H1 (cell line): Measurements from ENCODE around the gene ZNF512B. TPM values are rescaled to one million over a fixed set of nuclear protein-coding genes. Genes with fewer than 3 reads are reported as not detected.

Experiments
- CTCF ChIA-PET: fragments of 300-600 bp; sonication (Branson Sonifier 250); formaldehyde crosslinking; loops from one replicate; lab custom pipeline; 2021; ENCODE audit not compliant: partially characterized antibody; lab: Charles Lee
- POLR2A ChIA-PET: fragments of 300-600 bp; sonication (Branson Sonifier 250); formaldehyde crosslinking; loops from one replicate; lab custom pipeline; 2021; ENCODE audit warnings: inconsistent platforms; ENCODE audit not compliant: partially characterized antibody; lab: Charles Lee
- DNase-seq, 2 experiments: peaks; one replicate each; pipeline versions ENCODE4 v3.0.0 to v3.0.0-alpha.2; 2010 to 2022; ENCODE audit warnings: low spot score in 2 of 2, low read depth in 1 of 2, mixed read lengths in 1 of 2
- FAIRE-seq: peaks from 2 replicates; lab custom pipeline; 2011; peaks lifted over from hg19 to GRCh38; lab: Jason Lieb, UNC
- H2AFZ ChIP-seq: 2 replicates; pipeline ENCODE4 v1.8.1; 2012; ENCODE audit warnings: low read length, inconsistent platforms
- H2AK5ac ChIP-seq: 2 replicates; pipeline ENCODE4 v1.6.1; 2013; ENCODE audit warnings: low read depth, low read length
- H2BK120ac ChIP-seq: replicated peaks from 2 replicates; pipeline ENCODE3; 2013; ENCODE audit warnings: low read depth, low read length, inconsistent platforms
- H2BK12ac ChIP-seq: 2 replicates; pipeline ENCODE4 v1.6.1; 2013; ENCODE audit warnings: low read depth, low read length
- H2BK15ac ChIP-seq: 2 replicates; pipeline ENCODE4 v1.6.1; 2013; ENCODE audit warnings: low read length
- H2BK20ac ChIP-seq: 2 replicates; pipeline ENCODE4 v1.6.1; 2013; ENCODE audit warnings: low read length
- H2BK5ac ChIP-seq: 2 replicates; pipeline ENCODE4 v1.6.1; 2013; ENCODE audit warnings: low read depth, low read length
- H3K14ac ChIP-seq: 2 replicates; pipeline ENCODE4 v1.6.1; 2013; ENCODE audit warnings: inconsistent platforms; ENCODE audit not compliant: insufficient read length
- H3K18ac ChIP-seq: 2 replicates; pipeline ENCODE4 v1.6.1; 2013; ENCODE audit warnings: low read length; ENCODE audit errors: extremely low read depth
- H3K23ac ChIP-seq: 2 replicates; pipeline ENCODE4 v1.6.1; 2013; ENCODE audit warnings: inconsistent platforms; ENCODE audit not compliant: insufficient read length
- H3K23me2 ChIP-seq: 2 replicates; pipeline ENCODE4 v1.6.1; 2013; ENCODE audit warnings: low read depth, low read length
- H3K27ac ChIP-seq: 2 replicates; pipeline ENCODE4 v1.6.1; 2011; ENCODE audit warnings: low read depth, low read length, inconsistent platforms
- H3K27me3 ChIP-seq, 4 experiments: replicated peaks in 1 of 4; 1 replicate in 1 of 4; 2 replicates in 3 of 4; pipeline versions ENCODE4 v1.6.1 to v1.8.1; 2011 to 2013; ENCODE audit warnings: low read length in 3 of 4, mild to moderate bottlenecking in 3 of 4, inconsistent platforms in 2 of 4, mixed read lengths in 2 of 4, moderate library complexity in 1 of 4; ENCODE audit not compliant: control insufficient read depth in 3 of 4, insufficient read depth in 3 of 4; ENCODE audit errors: extremely low read depth in 1 of 4
- H3K36me3 ChIP-seq, 4 experiments: 2 replicates each; pipeline versions ENCODE4 v1.6.1 to v1.8.1; 2011 to 2013; ENCODE audit warnings: mild to moderate bottlenecking in 4 of 4, low read length in 3 of 4, moderate library complexity in 2 of 4, control low read depth in 1 of 4, inconsistent platforms in 1 of 4; ENCODE audit not compliant: insufficient read depth in 4 of 4, control insufficient read depth in 2 of 4
- H3K4ac ChIP-seq: replicated peaks from 2 replicates; pipeline ENCODE3; 2013; ENCODE audit warnings: low read length, low read depth, mixed read lengths, inconsistent platforms; ENCODE audit not compliant: insufficient read length
- H3K4me1 ChIP-seq, 4 experiments: replicated peaks in 1 of 4; 1 replicate in 1 of 4; 2 replicates in 3 of 4; pipeline versions ENCODE4 v1.6.1 to v1.8.1; 2011 to 2013; ENCODE audit warnings: low read length in 3 of 4, inconsistent platforms in 2 of 4, mixed read lengths in 1 of 4; ENCODE audit not compliant: insufficient read depth in 4 of 4, control insufficient read depth in 3 of 4
- H3K4me2 ChIP-seq, 2 experiments: 2 replicates each; pipeline versions ENCODE4 v1.6.1 to v1.8.1; 2011 to 2013; ENCODE audit warnings: low read depth in 2 of 2, low read length in 2 of 2, control low read depth in 1 of 2, inconsistent platforms in 1 of 2, mild to moderate bottlenecking in 1 of 2; ENCODE audit not compliant: insufficient read depth in 1 of 2
- H3K4me3 ChIP-seq, 4 experiments: fragments of 200-600, 300-600 bp in 1 of 4; sonication (generic), shearing (Covaris generic), sonication (Bioruptor Twin) in 1 of 4; 2 replicates each; pipeline versions ENCODE4 v1.5.1 to v1.8.1; 2011 to 2016; ENCODE audit warnings: low read length in 4 of 4, low read depth in 3 of 4, control low read depth in 2 of 4, inconsistent platforms in 2 of 4, mild to moderate bottlenecking in 2 of 4, mixed read lengths in 1 of 4, moderate library complexity in 1 of 4; ENCODE audit not compliant: insufficient read depth in 2 of 4; ENCODE audit errors: extremely low read depth in 1 of 4
- H3K56ac ChIP-seq: replicated peaks from 2 replicates; pipeline ENCODE3; 2013; ENCODE audit warnings: low read depth, mild to moderate bottlenecking, mixed read lengths, low read length, inconsistent platforms; ENCODE audit not compliant: insufficient read length
- H3K79me1 ChIP-seq: 2 replicates; pipeline ENCODE4 v1.6.1; 2013; ENCODE audit warnings: low read depth, low read length, control low read depth
- H3K79me2 ChIP-seq, 2 experiments: 2 replicates each; pipeline versions ENCODE4 v1.6.1 to v1.8.1; 2012 to 2013; ENCODE audit warnings: low read length in 2 of 2, mild to moderate bottlenecking in 2 of 2, inconsistent platforms in 1 of 2; ENCODE audit not compliant: insufficient read depth in 2 of 2, control insufficient read depth in 1 of 2
- H3K9ac ChIP-seq, 4 experiments: replicated peaks in 1 of 4; 1 replicate in 1 of 4; 2 replicates in 3 of 4; pipeline versions ENCODE4 v1.6.1 to v1.8.1; 2011 to 2013; ENCODE audit warnings: low read depth in 3 of 4, low read length in 3 of 4, control low read depth in 2 of 4, mild to moderate bottlenecking in 2 of 4, moderate library complexity in 2 of 4, inconsistent platforms in 1 of 4; ENCODE audit errors: extremely low read depth in 1 of 4
- H3K9me3 ChIP-seq, 2 experiments: 2 replicates each; pipeline versions ENCODE4 v1.6.1 to v1.8.1; 2012 to 2013; ENCODE audit warnings: mild to moderate bottlenecking in 2 of 2, moderate library complexity in 2 of 2, control low read depth in 1 of 2, inconsistent platforms in 1 of 2, low read depth in 1 of 2, low read length in 1 of 2, mixed read lengths in 1 of 2; ENCODE audit not compliant: insufficient read depth in 2 of 2
- H4K20me1 ChIP-seq, 2 experiments: replicated peaks in 1 of 2; 2 replicates each; pipeline versions ENCODE3 to v1.8.1; 2011 to 2013; ENCODE audit warnings: inconsistent platforms in 2 of 2, low read length in 2 of 2, mild to moderate bottlenecking in 1 of 2; ENCODE audit not compliant: insufficient read depth in 2 of 2, control insufficient read depth in 1 of 2
- H4K5ac ChIP-seq: 2 replicates; pipeline ENCODE4 v1.6.1; 2013; ENCODE audit warnings: low read length, low read depth, mixed read lengths, inconsistent platforms; ENCODE audit not compliant: insufficient read length
- H4K8ac ChIP-seq: 2 replicates; pipeline ENCODE4 v1.8.0; 2013; ENCODE audit warnings: mild to moderate bottlenecking, moderate library complexity, low read length, inconsistent platforms; ENCODE audit not compliant: insufficient read depth; ENCODE audit errors: extremely low read depth
- H4K91ac ChIP-seq: replicated peaks from 2 replicates; pipeline ENCODE3; 2013; ENCODE audit warnings: low read length, mixed read lengths, inconsistent platforms; ENCODE audit not compliant: insufficient read length
- ATF3 ChIP-seq: IDR thresholded peaks from 2 replicates; pipeline ENCODE4 v1.6.1; 2011; ENCODE audit warnings: low read depth, mild to moderate bottlenecking, low read length; ENCODE audit not compliant: insufficient read depth
- CBX8 ChIP-seq: fragments of 300-800, 300-1000 bp; sonication (generic); IDR thresholded peaks from 2 replicates; pipeline ENCODE4 v1.7.1; 2016; ENCODE audit warnings: low read depth, low read length, borderline replicate concordance
- EZH2 ChIP-seq: fragments of 200-600 bp; sonication (generic); IDR thresholded peaks from 2 replicates; pipeline ENCODE4 v1.7.1; 2012; ENCODE audit warnings: low read depth, mild to moderate bottlenecking, moderate library complexity, low read length, inconsistent platforms; ENCODE audit not compliant: severe bottlenecking
- FOSL1 ChIP-seq: IDR thresholded peaks from 2 replicates; pipeline ENCODE4 v1.6.1; 2011; ENCODE audit warnings: mild to moderate bottlenecking, low read depth, low read length, moderate library complexity; ENCODE audit not compliant: insufficient read depth
- JUN ChIP-seq: IDR thresholded peaks from 2 replicates; pipeline ENCODE4 v1.6.1; 2011; ENCODE audit warnings: low read depth, mild to moderate bottlenecking, improper control_type of control experiment, low read length
- KDM5A ChIP-seq: fragments of 200-600 bp; IDR thresholded peaks from 2 replicates; pipeline ENCODE4 v1.7.1; 2012; ENCODE audit warnings: mild to moderate bottlenecking, low read length, inconsistent platforms, mixed read lengths
- MAX ChIP-seq: IDR thresholded peaks from 2 replicates; pipeline ENCODE4 v1.6.1; 2012; ENCODE audit warnings: inconsistent platforms
- POLR2AphosphoS5 ChIP-seq: IDR thresholded peaks from 2 replicates; pipeline ENCODE4 v1.6.1; 2011; ENCODE audit warnings: low read depth, low read length
- RNF2 ChIP-seq: fragments of 200-900, 300-1000 bp; sonication (generic); IDR thresholded peaks from 2 replicates; pipeline ENCODE4 v1.7.1; 2016; ENCODE audit warnings: borderline replicate concordance, low read depth, mild to moderate bottlenecking, antibody characterized with exemption, low read length; ENCODE audit not compliant: poor library complexity, severe bottlenecking; ENCODE audit errors: missing control alignments
- TAF7 ChIP-seq: optimal IDR thresholded peaks from 2 replicates; pipeline ENCODE3; 2011; ENCODE audit warnings: low read depth, mild to moderate bottlenecking, inconsistent platforms, low read length, moderate library complexity, borderline replicate concordance
- TBP ChIP-seq: IDR thresholded peaks from 2 replicates; pipeline ENCODE4 v1.6.1; 2011; ENCODE audit warnings: low read depth, low read length, improper control_type of control experiment
- WGBS, 2 experiments: shearing (Covaris generic) in 1 of 2; methylation state at CpG; one replicate each; pipeline versions ENCODE4 v1.1.6 to v1.1.7; 2013 to 2015; ENCODE audit warnings: low lambda C conversion rate in 2 of 2, mixed read lengths in 2 of 2, inconsistent platforms in 1 of 2, low coverage in 1 of 2, missing lambda C conversion rate in 1 of 2; ENCODE audit not compliant: insufficient replicate concordance in 2 of 2, insufficient coverage in 1 of 2, insufficient read length in 1 of 2; ENCODE audit errors: extremely low coverage in 1 of 2, missing lambda C conversion rate in 1 of 2; 5-methylcytosine and 5-hydroxymethylcytosine counted together
- polyA plus RNA-seq, 7 experiments: library from polyadenylated mRNA; depleted of rRNA in 3 of 7; stranded (reverse) in 5 of 7; unstranded in 2 of 7; fragments of >200 nt in 5 of 7; fragments of 200-250 nt in 2 of 7; gene quantifications; 1 replicate in 5 of 7; 2 replicates in 1 of 7; 4 replicates in 1 of 7; pipeline versions ENCODE4 v1.2.1 to v1.2.3, GENCODE V29; 2011 to 2013; ENCODE audit warnings: missing spikeins in 2 of 7, mixed read lengths in 2 of 7
- total RNA-seq: library from RNA; stranded (reverse); fragmentation: NEBNext Ultra II Directional; extraction: Animal tissue kit (Norgen Biotek cat#: 25700); gene quantifications from 2 replicates; pipeline ENCODE4 v1.2.1, GENCODE V29; 2021
- TF ChIP-seq, protein P1 (sequence below): IDR thresholded peaks from 2 replicates; pipeline ENCODE4 v1.6.1; 2012; ENCODE audit warnings: inconsistent platforms

Gene ZNF512B
- total and polyA plus RNA-seq, 2 of the 8 experiments (the other 6 are each of a cell fraction or from before 2014, with no cell fraction given): 7.3 to 26.6 TPM

- Histone ChIP-seq H3K9me3 (no peaks in the 10 kb centered on the region), H4K20me1 (peaks cover 0 to 3% of the 10 kb centered on the region in 2 experiments), H3K4ac (no peak overlapping the region), H3K18ac (no peak overlapping the region), H4K8ac (no peak overlapping the region), H3K4me2 (no peak overlapping the region), H2BK12ac (no peak overlapping the region), H3K23me2 (no peaks in the 10 kb centered on the region), H3K27me3 (no peaks in the 10 kb centered on the region), H2AK5ac (no peak overlapping the region), H3K23ac (no peak overlapping the region), H3K36me3 (peaks cover 0 to 8% (median 5%) of the 10 kb centered on the region in 4 experiments; a peak in 5 of 8 replicates), H3K4me3 (no peak overlapping the region), H3K79me1 (no peaks in the 10 kb centered on the region; the same call in 1 of the 2 replicates), H3K56ac (no peak overlapping the region), H3K79me2 (peaks cover 0 to 5% of the 10 kb centered on the region in 2 experiments; a peak in 1 of 4 replicates), H2BK5ac (no peak overlapping the region), H3K27ac (no peak overlapping the region), H3K9ac (no peak overlapping the region), H3K4me1 (no peaks in the 10 kb centered on the region), H2AFZ (no peak overlapping the region), H3K14ac (no peak overlapping the region), H2BK15ac (no peak overlapping the region), H2BK120ac (no peak overlapping the region), H2BK20ac (no peak overlapping the region), H4K91ac (no peak overlapping the region), H4K5ac (no peak overlapping the region)
- no peak for DNase-seq
- ChIA-PET CTCF (interaction anchor here (0.6 to 6.2 kb wide), 5 partner anchors 11 to 705 kb away, joined by 3 to 57 read pairs (median 4); no protein-coding TSS in a partner anchor), POLR2A (no interaction called here)
- WGBS, 2 experiments: 91% methylated on average over 8 of the region's 8 CpGs; no CpG with 5 or more reads in 1 of the 2 experiments
- no peak for FAIRE-seq
- TF ChIP-seq ATF3 (no peak), POLR2AphosphoS5 (no peak), CBX8 (no peak), EZH2 (no peak), TBP (no peak), RNF2 (no peak), JUN (no peak), TAF7 (no peak), FOSL1 (no peak), KDM5A (no peak), MAX (no peak)
- TF ChIP-seq, protein P1, sequence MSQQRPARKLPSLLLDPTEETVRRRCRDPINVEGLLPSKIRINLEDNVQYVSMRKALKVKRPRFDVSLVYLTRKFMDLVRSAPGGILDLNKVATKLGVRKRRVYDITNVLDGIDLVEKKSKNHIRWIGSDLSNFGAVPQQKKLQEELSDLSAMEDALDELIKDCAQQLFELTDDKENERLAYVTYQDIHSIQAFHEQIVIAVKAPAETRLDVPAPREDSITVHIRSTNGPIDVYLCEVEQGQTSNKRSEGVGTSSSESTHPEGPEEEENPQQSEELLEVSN: no peak
These were observed 46.1 kb downstream of the ZNF512B start for GRCh38 chr20:63923651-63924050.
